Bronchial epithelial cell (primary cell): Measurements from ENCODE around the gene CCDC137. TPM values are rescaled to one million over a fixed set of nuclear protein-coding genes. Genes with fewer than 3 reads are reported as not detected.

Source experiments
- DNase-seq: peaks from one replicate; pipeline ENCODE4 v3.0.0-alpha.2; 2010; ENCODE audit warnings: low read depth
- FAIRE-seq: peaks from 2 replicates; lab custom pipeline; 2011; peaks lifted over from hg19 to GRCh38; lab: Jason Lieb, UNC
- H3K27me3 ChIP-seq: 2 replicates; pipeline ENCODE4 v1.5.1; 2011; ENCODE audit warnings: low read length; ENCODE audit not compliant: control insufficient read depth, insufficient read depth
- H3K36me3 ChIP-seq: 2 replicates; pipeline ENCODE4 v1.5.1; 2011; ENCODE audit warnings: low read length; ENCODE audit not compliant: control insufficient read depth, insufficient read depth
- H3K4me3 ChIP-seq: 2 replicates; pipeline ENCODE4 v1.5.1; 2011; ENCODE audit warnings: mild to moderate bottlenecking, low read depth, low read length, control low read depth
- total RNA-seq: library from RNA; depleted of rRNA; stranded (reverse); fragments of >200 nt; gene quantifications from 2 replicates; pipeline ENCODE4 v1.2.1, GENCODE V29; 2014
- TF ChIP-seq, protein P1 (sequence below): IDR thresholded peaks from 2 replicates; pipeline ENCODE4 v1.5.1; 2011; ENCODE audit warnings: mild to moderate bottlenecking, moderate library complexity, low read length, control low read depth, inconsistent platforms; ENCODE audit not compliant: insufficient read depth, severe bottlenecking

Gene CCDC137
- total RNA-seq, 1 donor from 2014 or later: 6.8 TPM

DNA sequence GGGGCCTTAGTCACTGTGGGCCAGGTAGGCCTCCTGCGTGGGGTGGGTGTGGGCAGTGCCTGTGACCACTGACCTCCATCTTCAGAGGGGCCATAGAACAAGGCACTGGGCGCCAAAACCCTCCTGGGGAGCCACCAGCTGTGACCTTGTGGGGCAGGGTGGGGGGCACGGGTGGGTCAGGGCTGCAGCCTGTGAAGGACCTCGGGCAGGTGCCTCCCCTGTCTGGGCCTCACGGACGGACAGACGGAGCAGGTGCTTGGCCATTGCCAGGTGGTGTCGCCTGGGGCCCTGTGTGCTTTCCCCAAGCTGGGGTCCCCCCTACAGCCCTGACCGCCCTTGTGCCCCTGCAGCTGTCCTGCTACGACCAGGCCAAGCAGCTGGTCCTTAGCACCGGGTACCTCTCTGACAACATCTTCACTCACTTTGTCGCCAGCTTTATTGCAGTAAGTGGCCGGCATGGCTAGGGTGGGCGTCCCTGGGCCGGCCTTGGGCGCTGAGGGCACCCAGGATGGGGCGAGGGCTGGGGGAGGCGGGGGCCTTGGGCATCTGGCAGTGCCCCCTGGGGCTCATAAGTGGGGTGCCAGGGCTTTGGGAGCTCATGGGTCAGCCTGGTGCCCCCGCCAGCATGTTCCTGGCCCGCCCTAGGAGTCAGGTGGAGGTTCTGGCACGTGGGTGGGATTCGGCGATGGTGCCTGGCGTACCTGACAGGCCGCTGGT lies 50.7 kb downstream of the CCDC137 start:
- Histone ChIP-seq H3K4me3 (no peak overlapping the region), H3K36me3 (peaks cover 9% of the 10 kb centered on the region), H3K27me3 (no peaks in the 10 kb centered on the region)
- no peak for DNase-seq
- TF ChIP-seq, protein P1, sequence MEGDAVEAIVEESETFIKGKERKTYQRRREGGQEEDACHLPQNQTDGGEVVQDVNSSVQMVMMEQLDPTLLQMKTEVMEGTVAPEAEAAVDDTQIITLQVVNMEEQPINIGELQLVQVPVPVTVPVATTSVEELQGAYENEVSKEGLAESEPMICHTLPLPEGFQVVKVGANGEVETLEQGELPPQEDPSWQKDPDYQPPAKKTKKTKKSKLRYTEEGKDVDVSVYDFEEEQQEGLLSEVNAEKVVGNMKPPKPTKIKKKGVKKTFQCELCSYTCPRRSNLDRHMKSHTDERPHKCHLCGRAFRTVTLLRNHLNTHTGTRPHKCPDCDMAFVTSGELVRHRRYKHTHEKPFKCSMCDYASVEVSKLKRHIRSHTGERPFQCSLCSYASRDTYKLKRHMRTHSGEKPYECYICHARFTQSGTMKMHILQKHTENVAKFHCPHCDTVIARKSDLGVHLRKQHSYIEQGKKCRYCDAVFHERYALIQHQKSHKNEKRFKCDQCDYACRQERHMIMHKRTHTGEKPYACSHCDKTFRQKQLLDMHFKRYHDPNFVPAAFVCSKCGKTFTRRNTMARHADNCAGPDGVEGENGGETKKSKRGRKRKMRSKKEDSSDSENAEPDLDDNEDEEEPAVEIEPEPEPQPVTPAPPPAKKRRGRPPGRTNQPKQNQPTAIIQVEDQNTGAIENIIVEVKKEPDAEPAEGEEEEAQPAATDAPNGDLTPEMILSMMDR: no peak
- no peak for FAIRE-seq

GRCh38 chr17:81717766-81718089 lies 51.2 kb downstream of the CCDC137 start:
- TF ChIP-seq, protein P1: no peak
- Histone ChIP-seq H3K36me3 (peaks cover 9% of the 10 kb centered on the region), H3K4me3 (no peak overlapping the region), H3K27me3 (no peaks in the 10 kb centered on the region)
- DNase-seq (no peak), FAIRE-seq (no peak)

DNA sequence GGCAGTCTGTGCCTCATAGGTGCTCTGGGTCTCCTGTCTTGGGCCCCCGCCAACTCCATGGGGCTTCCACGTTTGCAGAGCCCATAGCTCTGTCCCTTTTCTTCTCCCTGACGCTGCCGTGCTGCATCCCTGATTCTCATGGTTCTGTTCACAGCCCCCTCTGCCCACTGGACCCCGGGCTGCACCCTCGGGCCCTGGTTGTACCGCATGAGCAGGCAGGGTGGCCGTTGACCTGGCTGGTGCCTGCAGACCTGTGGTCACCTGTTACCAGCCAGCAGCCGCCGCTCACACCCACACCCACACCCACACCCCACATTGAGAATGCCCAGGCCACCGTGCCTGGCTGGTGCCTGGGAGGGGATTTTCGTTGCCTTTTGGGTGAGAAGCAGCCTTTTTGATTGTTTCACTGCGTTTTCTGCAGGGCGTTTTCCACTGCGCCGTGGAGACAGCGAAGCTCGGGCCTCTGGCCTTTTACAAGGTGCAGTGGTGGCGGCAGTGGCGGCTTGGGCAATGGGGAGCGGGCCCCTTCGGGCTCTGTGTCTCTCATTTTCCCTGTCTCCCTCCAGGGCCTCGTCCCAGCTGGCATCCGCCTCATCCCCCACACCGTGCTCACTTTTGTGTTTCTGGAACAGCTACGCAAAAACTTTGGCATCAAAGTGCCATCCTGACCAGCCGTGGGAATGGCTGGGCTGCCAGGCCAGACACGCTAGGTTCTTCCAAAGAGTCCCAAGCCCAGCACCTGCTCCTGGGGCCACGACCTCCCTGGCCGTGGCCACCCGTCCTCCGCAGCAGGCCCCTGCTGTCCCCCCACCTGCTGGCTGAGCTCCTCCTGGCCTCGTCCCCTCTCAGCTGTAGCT lies 53.1 kb downstream of the CCDC137 start:
- FAIRE-seq (no peak), DNase-seq (no peak)
- TF ChIP-seq, protein P1: no peak
- H3K27me3 ChIP-seq: no peaks in the 10 kb centered on the region
- H3K36me3 ChIP-seq: peaks cover 8% of the 10 kb centered on the region
- no peak overlapping the region for H3K4me3 ChIP-seq

DNA sequence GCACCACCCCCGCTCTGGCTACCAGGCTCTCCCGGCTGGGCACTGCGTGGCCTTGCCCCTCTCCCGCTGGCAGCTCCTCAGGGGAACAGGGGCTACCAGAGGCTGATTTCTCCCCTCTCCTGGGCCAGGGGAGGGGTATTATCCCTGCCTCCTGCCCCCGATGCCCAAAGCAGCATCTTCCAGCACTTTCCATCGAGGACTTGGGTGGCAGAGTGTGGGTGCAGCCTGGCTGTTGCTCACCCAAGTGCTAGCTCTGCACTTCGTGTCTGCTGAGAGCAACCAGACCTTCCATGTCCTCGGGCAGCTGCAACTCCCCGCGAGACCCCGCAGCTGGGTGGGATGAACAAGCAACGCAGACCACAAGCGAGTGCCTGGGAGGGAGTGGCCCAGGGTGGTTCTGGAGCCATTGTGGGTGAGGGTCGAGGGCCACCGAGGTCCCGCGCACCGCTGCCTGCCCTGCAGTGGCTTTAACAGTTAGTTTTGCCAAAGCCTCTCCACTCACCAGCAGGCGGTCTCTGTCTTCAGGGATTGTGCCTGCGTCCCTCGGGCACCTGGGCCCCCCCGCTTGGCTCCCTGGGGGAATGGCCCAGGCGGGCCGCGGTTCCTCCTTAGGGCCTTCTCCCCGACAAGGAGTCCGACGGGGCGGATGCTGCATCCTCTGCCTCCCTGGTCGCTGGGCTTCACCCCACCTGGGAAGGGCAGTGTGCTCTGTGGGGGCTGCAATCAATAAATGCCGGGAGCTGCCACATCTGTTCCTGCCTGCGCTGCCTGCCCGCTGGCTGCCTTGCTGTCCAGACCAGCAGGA lies 53.9 kb downstream of the CCDC137 start:
- DNase-seq (no peak), FAIRE-seq (no peak)
- Histone ChIP-seq H3K27me3 (no peaks in the 10 kb centered on the region), H3K36me3 (peaks cover 8% of the 10 kb centered on the region), H3K4me3 (no peak overlapping the region)
- TF ChIP-seq, protein P1: no peak

GRCh38 chr17:81722184-81723120 lies 55.9 kb downstream of the CCDC137 start:
- FAIRE-seq (no peak), DNase-seq (peak; percentile 22)
- Histone ChIP-seq H3K27me3 (no peaks in the 10 kb centered on the region), H3K4me3 (no peak overlapping the region), H3K36me3 (peaks cover 3% of the 10 kb centered on the region)
- TF ChIP-seq, protein P1: no peak
